Panc1 (cell line): ENCODE measurements around the gene FNIP2. TPM values are rescaled to one million over a fixed set of nuclear protein-coding genes. Genes with fewer than 3 reads are reported as not detected.

Experiments used
- ATAC-seq: fragments of 200-7000 bp; cut with Tn5 transposase; 2 replicates; pipeline ENCODE4 v1.9.1; 2020; ENCODE audit warnings: mild to moderate bottlenecking, moderate library complexity
- BruUV-seq: library from RNA; stranded (reverse); fragments of 400-500 nt; replicated peaks from 2 replicates; lab custom pipeline; 2021; lab: Mats Ljungman, UMichigan
- CTCF ChIA-PET: fragments of 300-600 bp; sonication (Branson Sonifier 250); formaldehyde crosslinking; loops from one replicate; lab custom pipeline; 2022; ENCODE audit warnings: antibody characterized with exemption; lab: Charles Lee
- POLR2A ChIA-PET: fragments of 300-600 bp; sonication (Branson Sonifier 250); formaldehyde crosslinking; loops from one replicate; lab custom pipeline; 2022; ENCODE audit warnings: antibody characterized with exemption; lab: Charles Lee
- DNase-seq: peaks from one replicate; pipeline ENCODE4 v3.0.0-alpha.2; 2010; ENCODE audit warnings: low read depth, low spot score
- H3K27ac ChIP-seq: 2 replicates; pipeline ENCODE4 v1.5.1; 2011; ENCODE audit warnings: mild to moderate bottlenecking, low read length, inconsistent platforms
- H3K27me3 ChIP-seq: fragments of 200-500 bp; sonication (Bioruptor generic); 2 replicates; pipeline ENCODE4 v1.6.0; 2014; ENCODE audit warnings: low read length, inconsistent platforms; ENCODE audit not compliant: control insufficient read depth, insufficient read depth
- H3K36me3 ChIP-seq: fragments of 200-500 bp; sonication (Bioruptor generic); 2 replicates; pipeline ENCODE4 v1.5.1; 2014; ENCODE audit warnings: inconsistent platforms, mild to moderate bottlenecking, low read length, moderate library complexity; ENCODE audit not compliant: control insufficient read depth, insufficient read depth
- H3K4me1 ChIP-seq: 2 replicates; pipeline ENCODE4 v1.5.1; 2011; ENCODE audit warnings: inconsistent platforms, mild to moderate bottlenecking, low read length, moderate library complexity; ENCODE audit not compliant: control insufficient read depth, insufficient read depth
- H3K4me3 ChIP-seq, 2 experiments: 2 replicates each; pipeline ENCODE4 v1.5.1; 2011 to 2012; ENCODE audit warnings: low read depth in 2 of 2, low read length in 2 of 2, mild to moderate bottlenecking in 2 of 2, inconsistent platforms in 1 of 2, moderate library complexity in 1 of 2
- H3K9me3 ChIP-seq: fragments of 200-500 bp; sonication (Bioruptor generic); 2 replicates; pipeline ENCODE4 v1.5.1; 2014; ENCODE audit warnings: low read depth, mild to moderate bottlenecking, inconsistent platforms, low read length, moderate library complexity; ENCODE audit not compliant: control insufficient read depth, insufficient read depth
- POLR2AphosphoS5 ChIP-seq: IDR thresholded peaks from 2 replicates; pipeline ENCODE4 v1.6.1; 2012; ENCODE audit warnings: mild to moderate bottlenecking, low read depth, low read length, moderate library complexity
- SIN3A ChIP-seq: IDR thresholded peaks from 2 replicates; pipeline ENCODE4 v1.6.1; 2012; ENCODE audit warnings: low read depth, mild to moderate bottlenecking, low read length, moderate library complexity, borderline replicate concordance; ENCODE audit not compliant: insufficient read depth
- TCF7L2 ChIP-seq: IDR thresholded peaks from 2 replicates; pipeline ENCODE4 v1.6.1; 2011; ENCODE audit warnings: mild to moderate bottlenecking, low read depth, low read length, inconsistent platforms
- in situ Hi-C: cut with HindIII; loops from 2 replicates; pipeline ENCODE4 v1.10.0; 2016; ENCODE audit warnings: low sequenced_read_pairs, low pct_unique_long_range_greater_than_20kb
- intact Hi-C: fragments of 100-400 bp; cut with micrococcal nuclease; formaldehyde crosslinking; loops from one replicate; pipeline ENCODE4 v1.10.0; 2022; ENCODE audit not compliant: unreplicated experiment
- total RNA-seq: library from RNA; stranded (reverse); gene quantifications from one replicate; pipeline ENCODE4 v1.2.1, GENCODE V29; 2021; ENCODE audit not compliant: unreplicated experiment
- TF ChIP-seq, protein P1 (sequence below): fragments of 450-650 bp; IDR thresholded peaks from 2 replicates; pipeline ENCODE4 v1.5.1; 2017; ENCODE audit warnings: mild to moderate bottlenecking
- TF ChIP-seq, protein P2 (sequence below), 2 experiments: IDR thresholded peaks; 2 replicates each; pipeline ENCODE4 v1.6.1; 2011 to 2012; ENCODE audit warnings: low read depth in 2 of 2, control low read depth in 1 of 2, low read length in 1 of 2, mild to moderate bottlenecking in 1 of 2, moderate library complexity in 1 of 2; ENCODE audit not compliant: insufficient read depth in 1 of 2

Gene FNIP2
- total RNA-seq, 1 experiment from 2014 or later = 17.7 TPM

DNA sequence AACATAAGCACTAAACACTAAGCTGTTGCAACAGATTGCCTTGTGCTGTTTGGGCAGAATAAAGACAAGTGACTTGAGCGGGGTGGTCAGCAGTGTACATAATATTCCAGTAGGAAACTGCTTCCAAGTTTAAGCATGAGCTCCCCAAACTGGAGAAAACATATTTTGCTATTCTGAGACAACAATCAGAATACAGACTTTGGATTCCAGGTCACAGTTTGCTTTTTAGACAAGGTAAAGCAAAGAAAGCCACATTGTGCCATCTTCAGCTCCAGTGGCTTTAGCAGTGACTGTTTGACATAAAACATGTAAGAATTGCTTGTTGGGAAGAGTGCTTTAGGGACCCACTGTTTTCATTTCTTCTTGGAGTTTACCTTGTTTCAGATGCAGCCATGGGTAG lies 136.0 kb downstream of the FNIP2 start:
- H3K27ac ChIP-seq = no peak overlapping the region
- no peak overlapping the region for H3K4me3 ChIP-seq
- TF ChIP-seq SIN3A (no peak), TCF7L2 (no peak), POLR2AphosphoS5 (no peak)
- TF ChIP-seq, protein P1, sequence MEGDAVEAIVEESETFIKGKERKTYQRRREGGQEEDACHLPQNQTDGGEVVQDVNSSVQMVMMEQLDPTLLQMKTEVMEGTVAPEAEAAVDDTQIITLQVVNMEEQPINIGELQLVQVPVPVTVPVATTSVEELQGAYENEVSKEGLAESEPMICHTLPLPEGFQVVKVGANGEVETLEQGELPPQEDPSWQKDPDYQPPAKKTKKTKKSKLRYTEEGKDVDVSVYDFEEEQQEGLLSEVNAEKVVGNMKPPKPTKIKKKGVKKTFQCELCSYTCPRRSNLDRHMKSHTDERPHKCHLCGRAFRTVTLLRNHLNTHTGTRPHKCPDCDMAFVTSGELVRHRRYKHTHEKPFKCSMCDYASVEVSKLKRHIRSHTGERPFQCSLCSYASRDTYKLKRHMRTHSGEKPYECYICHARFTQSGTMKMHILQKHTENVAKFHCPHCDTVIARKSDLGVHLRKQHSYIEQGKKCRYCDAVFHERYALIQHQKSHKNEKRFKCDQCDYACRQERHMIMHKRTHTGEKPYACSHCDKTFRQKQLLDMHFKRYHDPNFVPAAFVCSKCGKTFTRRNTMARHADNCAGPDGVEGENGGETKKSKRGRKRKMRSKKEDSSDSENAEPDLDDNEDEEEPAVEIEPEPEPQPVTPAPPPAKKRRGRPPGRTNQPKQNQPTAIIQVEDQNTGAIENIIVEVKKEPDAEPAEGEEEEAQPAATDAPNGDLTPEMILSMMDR = no peak
- TF ChIP-seq, protein P2, sequence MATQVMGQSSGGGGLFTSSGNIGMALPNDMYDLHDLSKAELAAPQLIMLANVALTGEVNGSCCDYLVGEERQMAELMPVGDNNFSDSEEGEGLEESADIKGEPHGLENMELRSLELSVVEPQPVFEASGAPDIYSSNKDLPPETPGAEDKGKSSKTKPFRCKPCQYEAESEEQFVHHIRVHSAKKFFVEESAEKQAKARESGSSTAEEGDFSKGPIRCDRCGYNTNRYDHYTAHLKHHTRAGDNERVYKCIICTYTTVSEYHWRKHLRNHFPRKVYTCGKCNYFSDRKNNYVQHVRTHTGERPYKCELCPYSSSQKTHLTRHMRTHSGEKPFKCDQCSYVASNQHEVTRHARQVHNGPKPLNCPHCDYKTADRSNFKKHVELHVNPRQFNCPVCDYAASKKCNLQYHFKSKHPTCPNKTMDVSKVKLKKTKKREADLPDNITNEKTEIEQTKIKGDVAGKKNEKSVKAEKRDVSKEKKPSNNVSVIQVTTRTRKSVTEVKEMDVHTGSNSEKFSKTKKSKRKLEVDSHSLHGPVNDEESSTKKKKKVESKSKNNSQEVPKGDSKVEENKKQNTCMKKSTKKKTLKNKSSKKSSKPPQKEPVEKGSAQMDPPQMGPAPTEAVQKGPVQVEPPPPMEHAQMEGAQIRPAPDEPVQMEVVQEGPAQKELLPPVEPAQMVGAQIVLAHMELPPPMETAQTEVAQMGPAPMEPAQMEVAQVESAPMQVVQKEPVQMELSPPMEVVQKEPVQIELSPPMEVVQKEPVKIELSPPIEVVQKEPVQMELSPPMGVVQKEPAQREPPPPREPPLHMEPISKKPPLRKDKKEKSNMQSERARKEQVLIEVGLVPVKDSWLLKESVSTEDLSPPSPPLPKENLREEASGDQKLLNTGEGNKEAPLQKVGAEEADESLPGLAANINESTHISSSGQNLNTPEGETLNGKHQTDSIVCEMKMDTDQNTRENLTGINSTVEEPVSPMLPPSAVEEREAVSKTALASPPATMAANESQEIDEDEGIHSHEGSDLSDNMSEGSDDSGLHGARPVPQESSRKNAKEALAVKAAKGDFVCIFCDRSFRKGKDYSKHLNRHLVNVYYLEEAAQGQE (IDR thresholded peaks at IDR 0.05; ENCODE audit: insufficient read depth in 1 of 2, low read depth in 2 of 2, low read length in 1 of 2) = no peak
- in situ Hi-C loops = no loop called here
- ATAC-seq (no peak), DNase-seq (no peak)
- POLR2A ChIA-PET = no interaction called here
- intact Hi-C loops = no loop called here
- BruUV-seq = TSS peak; percentile 60
- H3K27me3 ChIP-seq = no peaks in the 10 kb centered on the region
- H3K9me3 ChIP-seq = no peaks in the 10 kb centered on the region
- CTCF ChIA-PET = interaction anchor here (0.6 kb wide), 1 partner anchor 276 kb away, joined by 4 read pairs; no protein-coding TSS in a partner anchor
- no peaks in the 10 kb centered on the region for H3K4me1 ChIP-seq
- no peaks in the 10 kb centered on the region for H3K36me3 ChIP-seq

DNA sequence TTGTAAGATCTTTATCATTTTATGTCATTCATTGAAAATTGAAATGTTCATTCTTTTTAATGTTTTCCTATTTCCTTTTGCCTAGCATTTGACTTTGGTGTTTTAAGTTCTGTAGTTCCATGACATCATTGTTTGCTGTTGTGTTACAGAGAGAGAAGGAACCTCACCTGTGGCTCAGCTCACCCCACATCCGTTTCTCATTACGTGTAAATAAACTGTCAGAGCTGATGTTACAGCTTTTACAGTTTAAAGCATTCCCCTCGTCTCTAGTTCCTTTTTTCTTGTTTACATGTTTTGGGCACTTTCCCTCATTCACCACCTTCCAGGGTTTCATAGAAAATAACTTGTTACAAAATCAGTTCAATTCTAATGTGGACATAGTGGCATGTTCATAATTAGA lies 137.2 kb downstream of the FNIP2 start:
- no peak for ATAC-seq
- TF ChIP-seq, protein P2 (IDR thresholded peaks at IDR 0.05; ENCODE audit: insufficient read depth in 1 of 2, low read depth in 2 of 2, low read length in 1 of 2) = no peak
- TF ChIP-seq TCF7L2 (no peak), POLR2AphosphoS5 (no peak), SIN3A (no peak)
- TF ChIP-seq, protein P1 = no peak
- Histone ChIP-seq H3K9me3 (no peaks in the 10 kb centered on the region), H3K4me1 (no peaks in the 10 kb centered on the region), H3K4me3 (no peak overlapping the region), H3K27ac (no peak overlapping the region), H3K27me3 (no peaks in the 10 kb centered on the region), H3K36me3 (no peaks in the 10 kb centered on the region)
- intact Hi-C loops (no loop called here), in situ Hi-C loops (no loop called here)
- BruUV-seq = no TSS peak
- ChIA-PET POLR2A (no interaction called here), CTCF (no interaction called here)
- no peak for DNase-seq
